GM23338 (cell line): ENCODE results near the gene PSIP1. TPM values are rescaled to one million over a fixed set of nuclear protein-coding genes. Genes with fewer than 3 reads are reported as not detected.

ENCODE experiments used
- EZH2 ChIP-seq: fragments of 200-600 bp; sonication (generic); IDR thresholded peaks from one replicate; pipeline ENCODE4 v1.8.0; 2017; ENCODE audit warnings: antibody characterized with exemption, mild to moderate bottlenecking, low read depth; ENCODE audit not compliant: unreplicated experiment
- EZH2phosphoT487 ChIP-seq: fragments of 200-600 bp; sonication (generic); IDR thresholded peaks from one replicate; pipeline ENCODE4 v1.8.1; 2018; ENCODE audit warnings: antibody characterized with exemption; ENCODE audit not compliant: unreplicated experiment
- JUNB ChIP-seq: IDR thresholded peaks from one replicate; pipeline ENCODE4 v1.6.1; 2016; ENCODE audit warnings: antibody characterized with exemption; ENCODE audit not compliant: unreplicated experiment
- NANOG ChIP-seq: IDR thresholded peaks from 2 replicates; pipeline ENCODE4 v1.6.1; 2016; ENCODE audit warnings: antibody characterized with exemption, borderline replicate concordance
- POLR2AphosphoS5 ChIP-seq: IDR thresholded peaks from 2 replicates; pipeline ENCODE4 v1.6.1; 2016; ENCODE audit warnings: antibody characterized with exemption, low read depth
- STAT1 ChIP-seq: IDR thresholded peaks from one replicate; pipeline ENCODE4 v1.6.1; 2016; ENCODE audit warnings: antibody characterized with exemption; ENCODE audit not compliant: unreplicated experiment
- ZNF114 ChIP-seq: fragments of 250-450 bp; sonication (Bioruptor Pico); IDR thresholded peaks from 2 replicates; pipeline ENCODE4 v1.5.0; 2020; ENCODE audit warnings: mild to moderate bottlenecking, moderate library complexity
- ZNF331 ChIP-seq: fragments of 250-450 bp; sonication (Bioruptor Pico); IDR thresholded peaks from 2 replicates; pipeline ENCODE4 v1.5.0; 2020; ENCODE audit warnings: low read depth, mild to moderate bottlenecking, moderate library complexity
- polyA plus RNA-seq: library from polyadenylated mRNA; unstranded; fragments of >200 nt; fragmentation: Nextera tagmentation; extraction: Ambion mirVana; gene quantifications from 2 replicates; pipeline ENCODE4 v1.2.1, GENCODE V29; 2016
- total RNA-seq: library from RNA; depleted of rRNA; stranded (reverse); fragments of >200 nt; shearing (Covaris generic); gene quantifications from 2 replicates; pipeline ENCODE4 v1.2.3, GENCODE V29; 2014
- TF ChIP-seq, protein P1 (sequence below): fragments of 250-450 bp; sonication (Bioruptor Pico); IDR thresholded peaks from 2 replicates; pipeline ENCODE4 v1.5.0; 2020; ENCODE audit warnings: mild to moderate bottlenecking, moderate library complexity
- TF ChIP-seq, protein P2 (sequence below): IDR thresholded peaks from one replicate; pipeline ENCODE4 v1.6.1; 2018; ENCODE audit warnings: antibody characterized with exemption; ENCODE audit not compliant: unreplicated experiment

The PSIP1 gene
- total and polyA plus RNA-seq, 2 experiments from 2014 or later, result 332 to 989 TPM

- TF ChIP-seq, protein P1, sequence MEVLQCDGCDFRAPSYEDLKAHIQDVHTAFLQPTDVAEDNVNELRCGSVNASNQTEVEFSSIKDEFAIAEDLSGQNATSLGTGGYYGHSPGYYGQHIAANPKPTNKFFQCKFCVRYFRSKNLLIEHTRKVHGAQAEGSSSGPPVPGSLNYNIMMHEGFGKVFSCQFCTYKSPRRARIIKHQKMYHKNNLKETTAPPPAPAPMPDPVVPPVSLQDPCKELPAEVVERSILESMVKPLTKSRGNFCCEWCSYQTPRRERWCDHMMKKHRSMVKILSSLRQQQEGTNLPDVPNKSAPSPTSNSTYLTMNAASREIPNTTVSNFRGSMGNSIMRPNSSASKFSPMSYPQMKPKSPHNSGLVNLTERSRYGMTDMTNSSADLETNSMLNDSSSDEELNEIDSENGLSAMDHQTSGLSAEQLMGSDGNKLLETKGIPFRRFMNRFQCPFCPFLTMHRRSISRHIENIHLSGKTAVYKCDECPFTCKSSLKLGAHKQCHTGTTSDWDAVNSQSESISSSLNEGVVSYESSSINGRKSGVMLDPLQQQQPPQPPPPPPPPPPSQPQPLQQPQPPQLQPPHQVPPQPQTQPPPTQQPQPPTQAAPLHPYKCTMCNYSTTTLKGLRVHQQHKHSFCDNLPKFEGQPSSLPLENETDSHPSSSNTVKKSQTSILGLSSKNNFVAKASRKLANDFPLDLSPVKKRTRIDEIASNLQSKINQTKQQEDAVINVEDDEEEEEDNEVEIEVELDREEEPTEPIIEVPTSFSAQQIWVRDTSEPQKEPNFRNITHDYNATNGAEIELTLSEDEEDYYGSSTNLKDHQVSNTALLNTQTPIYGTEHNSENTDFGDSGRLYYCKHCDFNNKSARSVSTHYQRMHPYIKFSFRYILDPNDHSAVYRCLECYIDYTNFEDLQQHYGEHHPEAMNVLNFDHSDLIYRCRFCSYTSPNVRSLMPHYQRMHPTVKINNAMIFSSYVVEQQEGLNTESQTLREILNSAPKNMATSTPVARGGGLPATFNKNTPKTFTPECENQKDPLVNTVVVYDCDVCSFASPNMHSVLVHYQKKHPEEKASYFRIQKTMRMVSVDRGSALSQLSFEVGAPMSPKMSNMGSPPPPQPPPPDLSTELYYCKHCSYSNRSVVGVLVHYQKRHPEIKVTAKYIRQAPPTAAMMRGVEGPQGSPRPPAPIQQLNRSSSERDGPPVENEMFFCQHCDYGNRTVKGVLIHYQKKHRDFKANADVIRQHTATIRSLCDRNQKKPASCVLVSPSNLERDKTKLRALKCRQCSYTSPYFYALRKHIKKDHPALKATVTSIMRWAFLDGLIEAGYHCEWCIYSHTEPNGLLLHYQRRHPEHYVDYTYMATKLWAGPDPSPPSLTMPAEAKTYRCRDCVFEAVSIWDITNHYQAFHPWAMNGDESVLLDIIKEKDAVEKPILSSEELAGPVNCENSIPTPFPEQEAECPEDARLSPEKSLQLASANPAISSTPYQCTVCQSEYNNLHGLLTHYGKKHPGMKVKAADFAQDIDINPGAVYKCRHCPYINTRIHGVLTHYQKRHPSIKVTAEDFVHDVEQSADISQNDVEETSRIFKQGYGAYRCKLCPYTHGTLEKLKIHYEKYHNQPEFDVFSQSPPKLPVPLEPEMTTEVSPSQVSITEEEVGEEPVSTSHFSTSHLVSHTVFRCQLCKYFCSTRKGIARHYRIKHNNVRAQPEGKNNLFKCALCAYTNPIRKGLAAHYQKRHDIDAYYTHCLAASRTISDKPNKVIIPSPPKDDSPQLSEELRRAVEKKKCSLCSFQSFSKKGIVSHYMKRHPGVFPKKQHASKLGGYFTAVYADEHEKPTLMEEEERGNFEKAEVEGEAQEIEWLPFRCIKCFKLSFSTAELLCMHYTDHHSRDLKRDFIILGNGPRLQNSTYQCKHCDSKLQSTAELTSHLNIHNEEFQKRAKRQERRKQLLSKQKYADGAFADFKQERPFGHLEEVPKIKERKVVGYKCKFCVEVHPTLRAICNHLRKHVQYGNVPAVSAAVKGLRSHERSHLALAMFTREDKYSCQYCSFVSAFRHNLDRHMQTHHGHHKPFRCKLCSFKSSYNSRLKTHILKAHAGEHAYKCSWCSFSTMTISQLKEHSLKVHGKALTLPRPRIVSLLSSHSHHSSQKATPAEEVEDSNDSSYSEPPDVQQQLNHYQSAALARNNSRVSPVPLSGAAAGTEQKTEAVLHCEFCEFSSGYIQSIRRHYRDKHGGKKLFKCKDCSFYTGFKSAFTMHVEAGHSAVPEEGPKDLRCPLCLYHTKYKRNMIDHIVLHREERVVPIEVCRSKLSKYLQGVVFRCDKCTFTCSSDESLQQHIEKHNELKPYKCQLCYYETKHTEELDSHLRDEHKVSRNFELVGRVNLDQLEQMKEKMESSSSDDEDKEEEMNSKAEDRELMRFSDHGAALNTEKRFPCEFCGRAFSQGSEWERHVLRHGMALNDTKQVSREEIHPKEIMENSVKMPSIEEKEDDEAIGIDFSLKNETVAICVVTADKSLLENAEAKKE (CRISPR knock-in tag), result no peak
- TF ChIP-seq ZNF114 (CRISPR knock-in tag) (no peak), JUNB (no peak), STAT1 (no peak), ZNF331 (CRISPR knock-in tag) (no peak), POLR2AphosphoS5 (no peak), NANOG (no peak), EZH2phosphoT487 (no peak), EZH2 (no peak)
- TF ChIP-seq, protein P2, sequence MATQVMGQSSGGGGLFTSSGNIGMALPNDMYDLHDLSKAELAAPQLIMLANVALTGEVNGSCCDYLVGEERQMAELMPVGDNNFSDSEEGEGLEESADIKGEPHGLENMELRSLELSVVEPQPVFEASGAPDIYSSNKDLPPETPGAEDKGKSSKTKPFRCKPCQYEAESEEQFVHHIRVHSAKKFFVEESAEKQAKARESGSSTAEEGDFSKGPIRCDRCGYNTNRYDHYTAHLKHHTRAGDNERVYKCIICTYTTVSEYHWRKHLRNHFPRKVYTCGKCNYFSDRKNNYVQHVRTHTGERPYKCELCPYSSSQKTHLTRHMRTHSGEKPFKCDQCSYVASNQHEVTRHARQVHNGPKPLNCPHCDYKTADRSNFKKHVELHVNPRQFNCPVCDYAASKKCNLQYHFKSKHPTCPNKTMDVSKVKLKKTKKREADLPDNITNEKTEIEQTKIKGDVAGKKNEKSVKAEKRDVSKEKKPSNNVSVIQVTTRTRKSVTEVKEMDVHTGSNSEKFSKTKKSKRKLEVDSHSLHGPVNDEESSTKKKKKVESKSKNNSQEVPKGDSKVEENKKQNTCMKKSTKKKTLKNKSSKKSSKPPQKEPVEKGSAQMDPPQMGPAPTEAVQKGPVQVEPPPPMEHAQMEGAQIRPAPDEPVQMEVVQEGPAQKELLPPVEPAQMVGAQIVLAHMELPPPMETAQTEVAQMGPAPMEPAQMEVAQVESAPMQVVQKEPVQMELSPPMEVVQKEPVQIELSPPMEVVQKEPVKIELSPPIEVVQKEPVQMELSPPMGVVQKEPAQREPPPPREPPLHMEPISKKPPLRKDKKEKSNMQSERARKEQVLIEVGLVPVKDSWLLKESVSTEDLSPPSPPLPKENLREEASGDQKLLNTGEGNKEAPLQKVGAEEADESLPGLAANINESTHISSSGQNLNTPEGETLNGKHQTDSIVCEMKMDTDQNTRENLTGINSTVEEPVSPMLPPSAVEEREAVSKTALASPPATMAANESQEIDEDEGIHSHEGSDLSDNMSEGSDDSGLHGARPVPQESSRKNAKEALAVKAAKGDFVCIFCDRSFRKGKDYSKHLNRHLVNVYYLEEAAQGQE, result no peak
These were observed 12.3 kb downstream of the PSIP1 start (continued) for GRCh38 chr9:15498246-15498995.
